H1 (cell line): ENCODE measurements around the gene HBD. TPM values are rescaled to one million over a fixed set of nuclear protein-coding genes. Genes with fewer than 3 reads are reported as not detected.

Experiments
- CTCF ChIA-PET: fragments of 300-600 bp; sonication (Branson Sonifier 250); formaldehyde crosslinking; loops from one replicate; lab custom pipeline; 2021; ENCODE audit not compliant: partially characterized antibody; lab: Charles Lee
- POLR2A ChIA-PET: fragments of 300-600 bp; sonication (Branson Sonifier 250); formaldehyde crosslinking; loops from one replicate; lab custom pipeline; 2021; ENCODE audit warnings: inconsistent platforms; ENCODE audit not compliant: partially characterized antibody; lab: Charles Lee
- DNase-seq, 2 experiments: peaks; one replicate each; pipeline versions ENCODE4 v3.0.0 to v3.0.0-alpha.2; 2010 to 2022; ENCODE audit warnings: low spot score in 2 of 2, low read depth in 1 of 2, mixed read lengths in 1 of 2
- FAIRE-seq: peaks from 2 replicates; lab custom pipeline; 2011; peaks lifted over from hg19 to GRCh38; lab: Jason Lieb, UNC
- H2AFZ ChIP-seq: 2 replicates; pipeline ENCODE4 v1.8.1; 2012; ENCODE audit warnings: low read length, inconsistent platforms
- H2AK5ac ChIP-seq: 2 replicates; pipeline ENCODE4 v1.6.1; 2013; ENCODE audit warnings: low read depth, low read length
- H2BK120ac ChIP-seq: replicated peaks from 2 replicates; pipeline ENCODE3; 2013; ENCODE audit warnings: low read depth, low read length, inconsistent platforms
- H2BK12ac ChIP-seq: 2 replicates; pipeline ENCODE4 v1.6.1; 2013; ENCODE audit warnings: low read depth, low read length
- H2BK15ac ChIP-seq: 2 replicates; pipeline ENCODE4 v1.6.1; 2013; ENCODE audit warnings: low read length
- H2BK20ac ChIP-seq: 2 replicates; pipeline ENCODE4 v1.6.1; 2013; ENCODE audit warnings: low read length
- H2BK5ac ChIP-seq: 2 replicates; pipeline ENCODE4 v1.6.1; 2013; ENCODE audit warnings: low read depth, low read length
- H3K14ac ChIP-seq: 2 replicates; pipeline ENCODE4 v1.6.1; 2013; ENCODE audit warnings: inconsistent platforms; ENCODE audit not compliant: insufficient read length
- H3K18ac ChIP-seq: 2 replicates; pipeline ENCODE4 v1.6.1; 2013; ENCODE audit warnings: low read length; ENCODE audit errors: extremely low read depth
- H3K23ac ChIP-seq: 2 replicates; pipeline ENCODE4 v1.6.1; 2013; ENCODE audit warnings: inconsistent platforms; ENCODE audit not compliant: insufficient read length
- H3K23me2 ChIP-seq: 2 replicates; pipeline ENCODE4 v1.6.1; 2013; ENCODE audit warnings: low read depth, low read length
- H3K27ac ChIP-seq: 2 replicates; pipeline ENCODE4 v1.6.1; 2011; ENCODE audit warnings: low read depth, low read length, inconsistent platforms
- H3K27me3 ChIP-seq, 4 experiments: replicated peaks in 1 of 4; 1 replicate in 1 of 4; 2 replicates in 3 of 4; pipeline versions ENCODE4 v1.6.1 to v1.8.1; 2011 to 2013; ENCODE audit warnings: low read length in 3 of 4, mild to moderate bottlenecking in 3 of 4, inconsistent platforms in 2 of 4, mixed read lengths in 2 of 4, moderate library complexity in 1 of 4; ENCODE audit not compliant: control insufficient read depth in 3 of 4, insufficient read depth in 3 of 4; ENCODE audit errors: extremely low read depth in 1 of 4
- H3K36me3 ChIP-seq, 4 experiments: 2 replicates each; pipeline versions ENCODE4 v1.6.1 to v1.8.1; 2011 to 2013; ENCODE audit warnings: mild to moderate bottlenecking in 4 of 4, low read length in 3 of 4, moderate library complexity in 2 of 4, control low read depth in 1 of 4, inconsistent platforms in 1 of 4; ENCODE audit not compliant: insufficient read depth in 4 of 4, control insufficient read depth in 2 of 4
- H3K4ac ChIP-seq: replicated peaks from 2 replicates; pipeline ENCODE3; 2013; ENCODE audit warnings: low read length, low read depth, mixed read lengths, inconsistent platforms; ENCODE audit not compliant: insufficient read length
- H3K4me1 ChIP-seq, 4 experiments: replicated peaks in 1 of 4; 1 replicate in 1 of 4; 2 replicates in 3 of 4; pipeline versions ENCODE4 v1.6.1 to v1.8.1; 2011 to 2013; ENCODE audit warnings: low read length in 3 of 4, inconsistent platforms in 2 of 4, mixed read lengths in 1 of 4; ENCODE audit not compliant: insufficient read depth in 4 of 4, control insufficient read depth in 3 of 4
- H3K4me2 ChIP-seq, 2 experiments: 2 replicates each; pipeline versions ENCODE4 v1.6.1 to v1.8.1; 2011 to 2013; ENCODE audit warnings: low read depth in 2 of 2, low read length in 2 of 2, control low read depth in 1 of 2, inconsistent platforms in 1 of 2, mild to moderate bottlenecking in 1 of 2; ENCODE audit not compliant: insufficient read depth in 1 of 2
- H3K4me3 ChIP-seq, 4 experiments: fragments of 200-600, 300-600 bp in 1 of 4; sonication (generic), shearing (Covaris generic), sonication (Bioruptor Twin) in 1 of 4; 2 replicates each; pipeline versions ENCODE4 v1.5.1 to v1.8.1; 2011 to 2016; ENCODE audit warnings: low read length in 4 of 4, low read depth in 3 of 4, control low read depth in 2 of 4, inconsistent platforms in 2 of 4, mild to moderate bottlenecking in 2 of 4, mixed read lengths in 1 of 4, moderate library complexity in 1 of 4; ENCODE audit not compliant: insufficient read depth in 2 of 4; ENCODE audit errors: extremely low read depth in 1 of 4
- H3K56ac ChIP-seq: replicated peaks from 2 replicates; pipeline ENCODE3; 2013; ENCODE audit warnings: low read depth, mild to moderate bottlenecking, mixed read lengths, low read length, inconsistent platforms; ENCODE audit not compliant: insufficient read length
- H3K79me1 ChIP-seq: 2 replicates; pipeline ENCODE4 v1.6.1; 2013; ENCODE audit warnings: low read depth, low read length, control low read depth
- H3K79me2 ChIP-seq, 2 experiments: 2 replicates each; pipeline versions ENCODE4 v1.6.1 to v1.8.1; 2012 to 2013; ENCODE audit warnings: low read length in 2 of 2, mild to moderate bottlenecking in 2 of 2, inconsistent platforms in 1 of 2; ENCODE audit not compliant: insufficient read depth in 2 of 2, control insufficient read depth in 1 of 2
- H3K9ac ChIP-seq, 4 experiments: replicated peaks in 1 of 4; 1 replicate in 1 of 4; 2 replicates in 3 of 4; pipeline versions ENCODE4 v1.6.1 to v1.8.1; 2011 to 2013; ENCODE audit warnings: low read depth in 3 of 4, low read length in 3 of 4, control low read depth in 2 of 4, mild to moderate bottlenecking in 2 of 4, moderate library complexity in 2 of 4, inconsistent platforms in 1 of 4; ENCODE audit errors: extremely low read depth in 1 of 4
- H3K9me3 ChIP-seq, 2 experiments: 2 replicates each; pipeline versions ENCODE4 v1.6.1 to v1.8.1; 2012 to 2013; ENCODE audit warnings: mild to moderate bottlenecking in 2 of 2, moderate library complexity in 2 of 2, control low read depth in 1 of 2, inconsistent platforms in 1 of 2, low read depth in 1 of 2, low read length in 1 of 2, mixed read lengths in 1 of 2; ENCODE audit not compliant: insufficient read depth in 2 of 2
- H4K20me1 ChIP-seq, 2 experiments: replicated peaks in 1 of 2; 2 replicates each; pipeline versions ENCODE3 to v1.8.1; 2011 to 2013; ENCODE audit warnings: inconsistent platforms in 2 of 2, low read length in 2 of 2, mild to moderate bottlenecking in 1 of 2; ENCODE audit not compliant: insufficient read depth in 2 of 2, control insufficient read depth in 1 of 2
- H4K5ac ChIP-seq: 2 replicates; pipeline ENCODE4 v1.6.1; 2013; ENCODE audit warnings: low read length, low read depth, mixed read lengths, inconsistent platforms; ENCODE audit not compliant: insufficient read length
- H4K8ac ChIP-seq: 2 replicates; pipeline ENCODE4 v1.8.0; 2013; ENCODE audit warnings: mild to moderate bottlenecking, moderate library complexity, low read length, inconsistent platforms; ENCODE audit not compliant: insufficient read depth; ENCODE audit errors: extremely low read depth
- H4K91ac ChIP-seq: replicated peaks from 2 replicates; pipeline ENCODE3; 2013; ENCODE audit warnings: low read length, mixed read lengths, inconsistent platforms; ENCODE audit not compliant: insufficient read length
- SAP30 ChIP-seq: fragments of 300-600 bp; sonication (generic); IDR thresholded peaks from 2 replicates; pipeline ENCODE4 v1.7.1; 2012; ENCODE audit warnings: low read length, moderate library complexity, mild to moderate bottlenecking, inconsistent platforms; ENCODE audit not compliant: insufficient read depth, insufficient replicate concordance
- WGBS, 2 experiments: shearing (Covaris generic) in 1 of 2; methylation state at CpG; one replicate each; pipeline versions ENCODE4 v1.1.6 to v1.1.7; 2013 to 2015; ENCODE audit warnings: low lambda C conversion rate in 2 of 2, mixed read lengths in 2 of 2, inconsistent platforms in 1 of 2, low coverage in 1 of 2, missing lambda C conversion rate in 1 of 2; ENCODE audit not compliant: insufficient replicate concordance in 2 of 2, insufficient coverage in 1 of 2, insufficient read length in 1 of 2; ENCODE audit errors: extremely low coverage in 1 of 2, missing lambda C conversion rate in 1 of 2; 5-methylcytosine and 5-hydroxymethylcytosine counted together
- polyA plus RNA-seq, 7 experiments: library from polyadenylated mRNA; depleted of rRNA in 3 of 7; stranded (reverse) in 5 of 7; unstranded in 2 of 7; fragments of >200 nt in 5 of 7; fragments of 200-250 nt in 2 of 7; gene quantifications; 1 replicate in 5 of 7; 2 replicates in 1 of 7; 4 replicates in 1 of 7; pipeline versions ENCODE4 v1.2.1 to v1.2.3, GENCODE V29; 2011 to 2013; ENCODE audit warnings: missing spikeins in 2 of 7, mixed read lengths in 2 of 7
- total RNA-seq: library from RNA; stranded (reverse); fragmentation: NEBNext Ultra II Directional; extraction: Animal tissue kit (Norgen Biotek cat#: 25700); gene quantifications from 2 replicates; pipeline ENCODE4 v1.2.1, GENCODE V29; 2021

The HBD gene
- total and polyA plus RNA-seq, 2 of the 8 experiments (the other 6 are each of a cell fraction or from before 2014, with no cell fraction given) = not detected

DNA sequence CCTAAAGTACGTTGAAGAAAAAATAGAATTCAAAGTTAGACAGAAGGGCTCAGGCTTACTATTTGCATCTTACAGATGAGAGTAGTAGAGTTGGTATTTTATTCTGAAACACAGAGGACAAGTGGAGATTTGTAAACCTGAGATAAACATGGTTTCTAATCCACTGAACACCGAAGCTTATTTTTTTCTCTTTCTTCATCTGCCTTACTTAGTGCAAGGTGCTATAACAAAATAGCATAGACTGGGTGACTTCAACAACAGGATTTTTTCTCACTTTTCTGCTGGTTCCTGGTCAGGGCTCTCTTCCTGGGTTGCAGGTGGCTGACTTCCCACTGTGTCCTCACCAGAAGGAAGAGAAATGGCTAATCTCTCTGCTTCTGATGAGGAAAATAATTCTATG lies 17.5 kb upstream of the HBD start:
- H3K4me1 ChIP-seq = 0 out of 7 replicates have a peak, but pooled peaks cover 0 to under 1% (median 0%) of the 10 kb centered on the region in 4 experiments
- no peaks in the 10 kb centered on the region for H3K9me3 ChIP-seq
- H3K79me1 ChIP-seq = no peaks in the 10 kb centered on the region
- H3K4me3 ChIP-seq = no peak overlapping the region
- H3K9ac ChIP-seq = no peak overlapping the region
- no peak overlapping the region for H2BK15ac ChIP-seq
- ChIA-PET POLR2A (no interaction called here), CTCF (no interaction called here)
- no peak overlapping the region for H2BK12ac ChIP-seq
- no peak overlapping the region for H3K23ac ChIP-seq
- FAIRE-seq = no peak
- H3K4me2 ChIP-seq = no peak overlapping the region
- no peak for TF ChIP-seq SAP30
- H3K79me2 ChIP-seq = no peaks in the 10 kb centered on the region
- DNase-seq = no peak
- peaks cover 0 to 1% (median 0%) of the 10 kb centered on the region in 4 experiments; a peak in 3 of 7 replicates for H3K27me3 ChIP-seq
- H2BK20ac ChIP-seq = no peak overlapping the region
- H3K36me3 ChIP-seq = no peaks in the 10 kb centered on the region
- H2AK5ac ChIP-seq = no peak overlapping the region
- 77% methylated on average over 2 of the region's 2 CpGs; no CpG with 5 or more reads in 1 of the 2 experiments for WGBS, 2 experiments
- H3K18ac ChIP-seq = no peak overlapping the region
- no peak overlapping the region for H4K91ac ChIP-seq
- no peak overlapping the region for H4K8ac ChIP-seq
- H2BK5ac ChIP-seq = no peak overlapping the region
- H2AFZ ChIP-seq = no peak overlapping the region
- H4K20me1 ChIP-seq = no peaks in the 10 kb centered on the region
- H3K27ac ChIP-seq = no peak overlapping the region
- H2BK120ac ChIP-seq = no peak overlapping the region
- H3K14ac ChIP-seq = no peak overlapping the region
- H3K56ac ChIP-seq = no peak overlapping the region
- no peak overlapping the region for H3K4ac ChIP-seq
- H3K23me2 ChIP-seq = no peaks in the 10 kb centered on the region
- H4K5ac ChIP-seq = no peak overlapping the region
